BJ (cell line): ENCODE results near the gene SLC4A8. TPM values are rescaled to one million over a fixed set of nuclear protein-coding genes. Genes with fewer than 3 reads are reported as not detected.

ENCODE experiments used
- CTCF ChIA-PET: fragments of 350-600 bp; formaldehyde crosslinking; extraction: SDS; loops from one replicate; lab custom pipeline; 2021; ENCODE audit warnings: antibody characterized with exemption, inconsistent platforms; lab: Yijun Ruan, JAX
- POLR2A ChIA-PET: fragments of 300-600 bp; sonication (Branson Sonifier 250); formaldehyde crosslinking; extraction: SDS; loops from one replicate; lab custom pipeline; 2021; ENCODE audit warnings: antibody characterized with exemption; lab: Charles Lee
- DNase-seq: peaks from one replicate; pipeline ENCODE4 v3.0.0-alpha.2; 2011; ENCODE audit warnings: low read depth
- H3K27me3 ChIP-seq: 2 replicates; pipeline ENCODE4 v1.6.0; 2011; ENCODE audit warnings: low read length; ENCODE audit not compliant: control insufficient read depth, insufficient read depth
- H3K36me3 ChIP-seq: 2 replicates; pipeline ENCODE4 v1.5.1; 2011; ENCODE audit warnings: low read length; ENCODE audit not compliant: control insufficient read depth, insufficient read depth
- H3K4me3 ChIP-seq: 2 replicates; pipeline ENCODE4 v1.5.1; 2011; ENCODE audit warnings: low read depth, mild to moderate bottlenecking, control low read depth, low read length
- CTCF ChIP-seq: IDR thresholded peaks from 2 replicates; pipeline ENCODE4 v1.5.1; 2011; ENCODE audit warnings: low read depth, mild to moderate bottlenecking, control low read depth, inconsistent platforms, low read length, moderate library complexity; ENCODE audit not compliant: insufficient read depth
- polyA plus RNA-seq: library from polyadenylated mRNA; depleted of rRNA; stranded (reverse); fragments of >200 nt; gene quantifications from 2 replicates; pipeline ENCODE4 v1.2.3, GENCODE V29; 2011

Gene SLC4A8
- polyA plus RNA-seq, 1 experiment, result 4.9 TPM

GRCh38 chr12:51437431-51437830 lies 12.8 kb downstream of the SLC4A8 start:
- Histone ChIP-seq H3K36me3 (no peaks in the 10 kb centered on the region), H3K27me3 (no peaks in the 10 kb centered on the region), H3K4me3 (no peak overlapping the region)
- no peak for TF ChIP-seq CTCF
- ChIA-PET POLR2A (no interaction called here), CTCF (interaction anchor here (0.8 to 1.1 kb wide), 3 partner anchors 12 to 95 kb away, joined by 3 read pairs; partner anchors contain the start of gene SLC4A8)
- no peak for DNase-seq

GRCh38 chr12:51439330-51439729 lies 14.7 kb downstream of the SLC4A8 start:
- POLR2A ChIA-PET, result no interaction called here
- no peak for TF ChIP-seq CTCF
- Histone ChIP-seq H3K36me3 (no peaks in the 10 kb centered on the region), H3K4me3 (no peak overlapping the region), H3K27me3 (no peaks in the 10 kb centered on the region)
- CTCF ChIA-PET, result interaction anchor here (0.5 to 3.0 kb wide), 3 partner anchors 12 to 93 kb away, joined by 3 to 13 read pairs (median 3); no protein-coding TSS in a partner anchor
- no peak for DNase-seq

- ChIA-PET POLR2A (no interaction called here), CTCF (interaction anchor here (1.0 to 3.0 kb wide), 2 partner anchors 14 to 17 kb away, joined by 3 to 13 read pairs; partner anchors contain the start of gene SLC4A8)
- DNase-seq, result no peak
- TF ChIP-seq CTCF, result no peak
- Histone ChIP-seq H3K27me3 (no peaks in the 10 kb centered on the region), H3K36me3 (no peaks in the 10 kb centered on the region), H3K4me3 (no peak overlapping the region)
Measured at GRCh38 chr12:51441583-51441982, 17.0 kb downstream of the SLC4A8 start.

- no peak for TF ChIP-seq CTCF
- Histone ChIP-seq H3K36me3 (no peaks in the 10 kb centered on the region), H3K27me3 (no peaks in the 10 kb centered on the region), H3K4me3 (no peak overlapping the region)
- CTCF ChIA-PET, result interaction anchor here (1.0 kb wide), 1 partner anchor 18 kb away, joined by 3 read pairs; the partner anchor contains the start of gene SLC4A8
- DNase-seq, result no peak
- POLR2A ChIA-PET, result interaction anchor here (0.6 to 0.7 kb wide), 2 partner anchors 53 to 438 kb away, joined by 3 to 7 read pairs; no protein-coding TSS in a partner anchor
Measured at GRCh38 chr12:51442324-51442723, 17.7 kb downstream of the SLC4A8 start.

- POLR2A ChIA-PET, result no interaction called here
- CTCF ChIA-PET, result no interaction called here
- no peak for DNase-seq
Measured at GRCh38 chr12:51443573-51443972, 18.9 kb downstream of the SLC4A8 start.

More at GRCh38 chr12:51443573-51443972, 18.9 kb downstream of the SLC4A8 start:
- Histone ChIP-seq H3K27me3 (no peaks in the 10 kb centered on the region), H3K36me3 (no peaks in the 10 kb centered on the region), H3K4me3 (no peak overlapping the region)
- TF ChIP-seq CTCF, result no peak
